Sigmoid colon (tissue), 3 donors: Measurements from ENCODE around the gene CLDN4.

ENCODE experiments used
- CTCF ChIP-seq, 4 experiments: fragments of 450-650 bp in 3 of 4; fragments of 200-600 bp in 1 of 4; IDR thresholded peaks; one replicate each; pipeline ENCODE4 v1.5.1; 2016 to 2019; ENCODE audit warnings: antibody characterized with exemption in 4 of 4, mild to moderate bottlenecking in 3 of 4, moderate library complexity in 2 of 4
- POLR2A ChIP-seq, 2 donors: fragments of 450-650 bp; IDR thresholded peaks; one replicate each; pipeline ENCODE4 v1.6.1; 2016; ENCODE audit warnings: antibody characterized with exemption in 2 of 2, mild to moderate bottlenecking in 2 of 2, moderate library complexity in 2 of 2

GRCh38 chr7:73811760-73812168 lies 19.0 kb upstream of the CLDN4 start:
- TF ChIP-seq POLR2A (IDR thresholded peaks at IDR 0.05) (no peak), CTCF (IDR thresholded peaks at IDR 0.05) (peak in 3 of 4 experiments; percentile 79 to 83 (median 82))
